Stomach smooth muscle (tissue), 2 donors: ENCODE data around the gene GGT1.
"Not testable (repeated sequence)": the region's sequence is repeated elsewhere in the genome, so short reads cannot be mapped to it uniquely, and the experiment has no call there.

Source experiments
- H3K27ac ChIP-seq: one replicate; pipeline ENCODE4 v1.7.0; 2013; ENCODE audit warnings: mild to moderate bottlenecking, low read length, inconsistent platforms
- H3K27me3 ChIP-seq, 2 donors: one replicate each; pipeline ENCODE4 v1.7.0; 2013; ENCODE audit warnings: low read length in 2 of 2; ENCODE audit not compliant: insufficient read depth in 2 of 2, control insufficient read depth in 1 of 2
- H3K36me3 ChIP-seq, 2 donors: one replicate each; pipeline ENCODE4 v1.7.0; 2013; ENCODE audit warnings: low read length in 2 of 2; ENCODE audit not compliant: control insufficient read depth in 2 of 2, insufficient read depth in 2 of 2
- H3K4me1 ChIP-seq: one replicate; pipeline ENCODE4 v1.7.0; 2013; ENCODE audit warnings: low read length; ENCODE audit not compliant: control insufficient read depth, insufficient read depth
- H3K4me3 ChIP-seq, 2 donors: one replicate each; pipeline ENCODE4 v1.7.0; 2013; ENCODE audit warnings: low read length in 2 of 2
- H3K9ac ChIP-seq, 2 donors: one replicate each; pipeline ENCODE4 v1.7.0; 2013; ENCODE audit warnings: low read length in 2 of 2, mild to moderate bottlenecking in 1 of 2
- H3K9me3 ChIP-seq, 2 donors: one replicate each; pipeline ENCODE4 v1.7.0; 2013; ENCODE audit warnings: low read length in 2 of 2; ENCODE audit not compliant: control insufficient read depth in 2 of 2
- donor health status: healthy.
- donor health status: Pancreatic carcinoma.

The GGT1 gene

DNA sequence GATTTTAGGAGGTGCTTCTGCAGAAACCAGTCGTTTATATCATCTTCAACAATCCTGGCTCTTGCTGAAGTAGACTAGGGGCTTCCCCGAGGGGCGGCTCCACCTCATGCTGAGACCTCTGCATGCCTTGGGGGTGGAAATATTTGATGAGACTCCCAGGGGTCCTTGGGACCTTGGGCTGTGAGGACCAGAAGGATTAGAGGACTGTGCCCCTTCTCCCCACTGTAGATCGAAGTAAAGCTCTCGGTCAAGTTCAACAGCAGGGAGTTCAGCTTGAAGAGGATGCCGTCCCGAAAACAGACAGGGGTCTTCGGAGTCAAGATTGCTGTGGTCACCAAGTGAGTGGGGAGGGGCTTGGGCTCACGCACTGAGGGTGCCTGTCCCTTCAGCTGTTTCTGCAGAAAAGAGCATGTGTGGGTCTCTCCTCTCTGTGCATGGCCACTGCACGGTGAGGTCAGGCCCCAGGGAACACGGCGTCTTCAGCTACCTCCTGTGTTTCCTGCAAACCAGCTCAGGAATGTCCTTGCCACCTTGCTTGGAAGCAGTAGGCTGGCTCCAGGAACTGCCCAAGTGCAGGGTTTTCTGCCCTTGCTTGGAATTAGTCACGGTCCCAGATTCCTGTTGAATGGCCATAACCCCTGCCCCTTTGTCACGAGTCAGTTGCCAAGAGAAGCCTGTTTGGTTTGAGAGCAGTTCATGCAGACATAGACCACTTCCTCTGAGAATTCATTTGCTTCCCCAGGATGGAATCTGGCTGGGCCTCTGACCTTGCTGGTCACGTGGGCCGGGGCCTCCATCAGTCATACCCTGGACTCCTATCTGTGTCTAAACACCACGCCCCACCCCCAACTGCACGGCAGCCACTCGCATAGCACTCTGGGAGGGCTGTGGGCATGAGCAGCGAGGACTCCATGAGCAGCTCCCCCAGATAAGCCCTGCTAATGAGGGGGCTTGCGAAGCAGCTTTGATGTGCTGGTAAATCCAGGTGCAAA lies 42.7 kb downstream of the GGT1 start:
- not testable (repeated sequence) for H3K36me3 ChIP-seq, H3K4me3 ChIP-seq, H3K27me3 ChIP-seq, H3K27ac ChIP-seq, H3K9me3 ChIP-seq, H3K4me1 ChIP-seq, H3K9ac ChIP-seq

DNA sequence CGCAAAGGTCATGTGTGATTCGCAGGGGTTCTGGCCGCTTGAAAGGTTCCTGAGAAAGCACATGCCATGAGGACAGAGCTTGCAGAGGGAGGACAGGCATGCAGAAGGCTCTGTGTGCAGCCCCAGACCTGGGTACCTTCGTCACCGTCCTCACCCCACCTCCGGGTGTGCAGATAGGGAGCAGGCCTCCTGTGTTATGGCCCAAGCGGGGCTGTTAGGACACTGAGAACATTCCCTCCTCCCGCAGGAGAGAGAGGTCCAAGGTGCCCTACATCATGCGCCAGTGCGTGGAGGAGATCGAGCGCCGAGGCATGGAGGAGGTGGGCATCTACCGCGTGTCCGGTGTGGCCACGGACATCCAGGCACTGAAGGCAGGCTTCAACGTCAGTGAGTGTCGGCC lies 43.8 kb downstream of the GGT1 start:
- H3K9ac ChIP-seq, H3K4me3 ChIP-seq, H3K36me3 ChIP-seq, H3K4me1 ChIP-seq, H3K9me3 ChIP-seq, H3K27me3 ChIP-seq, H3K27ac ChIP-seq: not testable (repeated sequence)

- not testable (repeated sequence) for H3K27ac ChIP-seq, H3K36me3 ChIP-seq, H3K9ac ChIP-seq, H3K27me3 ChIP-seq, H3K4me3 ChIP-seq, H3K9me3 ChIP-seq, H3K4me1 ChIP-seq
These were observed 46.4 kb downstream of the GGT1 start for GRCh38 chr22:24649371-24649770.

- not testable (repeated sequence) for H3K27ac ChIP-seq, H3K4me1 ChIP-seq, H3K27me3 ChIP-seq, H3K36me3 ChIP-seq, H3K9me3 ChIP-seq, H3K9ac ChIP-seq, H3K4me3 ChIP-seq
These were observed 47.9 kb downstream of the GGT1 start for GRCh38 chr22:24650884-24651283.

GRCh38 chr22:24665395-24665794 lies 62.4 kb downstream of the GGT1 start:
- H3K36me3 ChIP-seq, H3K9me3 ChIP-seq, H3K9ac ChIP-seq, H3K27ac ChIP-seq, H3K27me3 ChIP-seq, H3K4me1 ChIP-seq, H3K4me3 ChIP-seq: not testable (repeated sequence)

- not testable (repeated sequence) for H3K4me1 ChIP-seq, H3K36me3 ChIP-seq, H3K9ac ChIP-seq, H3K27ac ChIP-seq, H3K9me3 ChIP-seq, H3K27me3 ChIP-seq, H3K4me3 ChIP-seq
These were observed 64.9 kb downstream of the GGT1 start for GRCh38 chr22:24667904-24668303.

- H3K9ac ChIP-seq, H3K4me3 ChIP-seq, H3K36me3 ChIP-seq, H3K27ac ChIP-seq, H3K9me3 ChIP-seq, H3K4me1 ChIP-seq, H3K27me3 ChIP-seq: not testable (repeated sequence)
These were observed 69.5 kb downstream of the GGT1 start for GRCh38 chr22:24672532-24672931.
